ACHN (cell line): ENCODE data around the gene TTC8.

Source experiments
- DNase-seq: peaks from one replicate; pipeline ENCODE4 v3.0.0-alpha.2; 2015
- in situ Hi-C: cut with HindIII; loops from 2 replicates; pipeline ENCODE4 v1.10.0; 2017; ENCODE audit warnings: low sequenced_read_pairs, low pct_ligation_motif_present, low pct_unique_long_range_greater_than_20kb

Gene TTC8

DNA sequence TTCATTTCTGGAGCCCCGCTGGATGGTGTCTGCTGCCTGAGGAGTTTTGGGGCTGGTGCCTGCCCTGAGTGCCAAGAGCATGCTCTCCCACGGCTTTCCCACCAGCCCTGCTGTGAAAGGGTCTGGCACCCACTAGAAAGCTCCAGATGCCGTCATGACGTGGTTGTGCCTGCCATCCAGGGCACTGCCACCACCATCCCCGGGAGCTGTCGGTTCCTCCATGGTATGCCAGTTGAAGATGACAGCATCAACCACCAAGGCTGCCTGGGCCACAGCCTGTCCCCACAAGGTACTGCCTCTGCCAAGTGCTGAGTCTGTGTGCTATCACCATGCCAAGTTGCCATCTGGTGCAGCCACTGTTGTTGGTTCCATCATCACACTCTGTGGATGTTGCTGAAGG lies 85.9 kb downstream of the TTC8 start:
- DNase-seq: no peak
- in situ Hi-C loops: no loop called here

GRCh38 chr14:88911809-88912208 lies 87.4 kb downstream of the TTC8 start:
- DNase-seq: no peak
- in situ Hi-C loops: no loop called here

DNA sequence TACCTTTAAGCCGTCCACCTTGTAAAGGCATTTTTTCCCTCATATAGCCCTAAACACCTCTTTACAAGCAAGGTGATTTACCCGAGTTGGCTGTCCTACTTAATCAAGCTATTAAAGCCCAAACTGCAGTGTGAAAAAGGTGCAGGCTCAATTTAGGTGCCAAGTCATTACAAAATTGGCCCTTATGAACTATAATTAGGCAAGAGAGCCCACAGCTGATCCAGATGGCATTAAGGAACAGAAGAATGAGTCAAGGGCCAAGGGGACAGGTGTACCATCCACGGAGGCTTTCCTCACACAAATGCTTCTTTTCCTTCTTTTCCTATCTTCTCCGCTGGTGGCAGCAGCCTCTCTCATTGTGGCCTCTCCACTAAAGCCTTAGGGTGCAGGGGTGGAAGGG lies 90.5 kb downstream of the TTC8 start:
- in situ Hi-C loops: no loop called here
- DNase-seq: no peak

- DNase-seq: peak; percentile 20
- in situ Hi-C loops: no loop called here
Measured at GRCh38 chr14:88919502-88919901, 95.1 kb downstream of the TTC8 start.
